ENCODE results near the gene CYP21A2. TPM values are rescaled to one million over a fixed set of nuclear protein-coding genes. Genes with fewer than 3 reads are reported as not detected.
"Not testable (repeated sequence)": the region's sequence is repeated elsewhere in the genome, so short reads cannot be mapped to it uniquely, and the experiment has no call there.

The CYP21A2 gene
- total RNA-seq, 2 donors from 2014 or later: 0.35 TPM; not detected in 1

DNA sequence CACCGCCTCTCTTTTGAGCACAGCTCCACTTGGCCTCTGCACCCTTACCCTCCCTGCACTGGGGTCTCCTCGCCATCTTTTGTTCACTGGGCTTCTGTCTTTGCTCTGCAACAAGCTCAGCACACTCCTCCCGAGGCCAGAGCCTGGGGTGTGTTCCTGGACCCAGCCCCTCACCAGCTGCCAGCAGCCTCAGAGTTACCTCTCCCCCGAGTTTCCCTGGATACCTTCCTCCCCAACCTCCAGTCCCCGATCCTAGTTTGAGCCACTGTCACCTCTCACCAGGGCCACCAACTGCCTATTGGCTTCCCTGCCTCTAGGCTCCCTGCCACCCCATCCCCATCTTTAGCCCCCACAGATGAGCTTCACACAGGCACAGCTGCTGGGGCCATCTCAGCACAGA lies 12.3 kb downstream of the CYP21A2 start:
- 84 to 92% methylated on average over 2 to 5 of the region's 5 CpGs for WGBS, 2 experiments (ENCODE audit: insufficient coverage in 1 of 2, insufficient read length in 1 of 2)
- Mint-ChIP-seq H3K27ac (no peak overlapping the region), H3K36me3 (ENCODE audit: low read depth) (no peaks in the 10 kb centered on the region), H3K27me3 (ENCODE audit: insufficient read depth) (peaks cover 3% of the 10 kb centered on the region), H3K9me3 (no peaks in the 10 kb centered on the region), H3K4me1 (no peaks in the 10 kb centered on the region), H3K4me3 (no peak overlapping the region)
- Histone ChIP-seq H3K9me3 (ENCODE audit: control insufficient read depth, low read length) (no peaks in the 10 kb centered on the region), H3K4me1 (ENCODE audit: control insufficient read depth, insufficient read depth, low read length) (no peaks in the 10 kb centered on the region), H3K36me3 (ENCODE audit: control insufficient read depth, insufficient read depth, low read length) (no peaks in the 10 kb centered on the region), H3K27ac (ENCODE audit: low read depth, low read length) (no peak overlapping the region), H3K9ac (ENCODE audit: extremely low read depth, low read length, poor library complexity, severe bottlenecking) (no peak overlapping the region), H3K27me3 (ENCODE audit: control insufficient read depth, insufficient read depth, low read length, poor library complexity, severe bottlenecking) (no peaks in the 10 kb centered on the region), H3K4me3 (ENCODE audit: low read length) (no peak overlapping the region)
- no peak for DNase-seq
- TF ChIP-seq, protein P1, sequence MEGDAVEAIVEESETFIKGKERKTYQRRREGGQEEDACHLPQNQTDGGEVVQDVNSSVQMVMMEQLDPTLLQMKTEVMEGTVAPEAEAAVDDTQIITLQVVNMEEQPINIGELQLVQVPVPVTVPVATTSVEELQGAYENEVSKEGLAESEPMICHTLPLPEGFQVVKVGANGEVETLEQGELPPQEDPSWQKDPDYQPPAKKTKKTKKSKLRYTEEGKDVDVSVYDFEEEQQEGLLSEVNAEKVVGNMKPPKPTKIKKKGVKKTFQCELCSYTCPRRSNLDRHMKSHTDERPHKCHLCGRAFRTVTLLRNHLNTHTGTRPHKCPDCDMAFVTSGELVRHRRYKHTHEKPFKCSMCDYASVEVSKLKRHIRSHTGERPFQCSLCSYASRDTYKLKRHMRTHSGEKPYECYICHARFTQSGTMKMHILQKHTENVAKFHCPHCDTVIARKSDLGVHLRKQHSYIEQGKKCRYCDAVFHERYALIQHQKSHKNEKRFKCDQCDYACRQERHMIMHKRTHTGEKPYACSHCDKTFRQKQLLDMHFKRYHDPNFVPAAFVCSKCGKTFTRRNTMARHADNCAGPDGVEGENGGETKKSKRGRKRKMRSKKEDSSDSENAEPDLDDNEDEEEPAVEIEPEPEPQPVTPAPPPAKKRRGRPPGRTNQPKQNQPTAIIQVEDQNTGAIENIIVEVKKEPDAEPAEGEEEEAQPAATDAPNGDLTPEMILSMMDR (conservative IDR thresholded peaks at IDR 0.05): no peak

DNA sequence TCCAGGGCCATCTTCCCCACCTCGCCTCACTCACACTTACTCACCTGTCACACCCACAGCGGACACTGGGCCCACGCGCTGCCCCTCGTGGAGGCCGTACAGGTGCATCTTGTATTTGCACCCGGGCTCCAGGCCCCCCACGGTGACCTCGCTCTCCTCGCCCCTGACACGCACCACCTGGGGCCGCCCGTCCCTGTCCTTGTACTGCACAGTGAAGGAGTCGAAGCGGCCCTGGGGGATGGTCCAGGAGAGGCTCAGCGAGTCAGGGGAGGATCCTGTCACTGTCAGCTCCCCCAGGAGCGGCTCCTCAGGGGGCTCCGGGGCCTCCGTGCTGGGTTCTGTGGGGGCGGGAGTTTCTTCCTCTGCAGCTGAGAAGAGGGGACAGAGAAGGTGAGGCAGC lies 14.4 kb downstream of the CYP21A2 start:
- H3K9me3 Mint-ChIP-seq; H3K4me3 Mint-ChIP-seq; H3K36me3 ChIP-seq (ENCODE audit: control insufficient read depth, insufficient read depth, low read length); H3K4me3 ChIP-seq (ENCODE audit: low read length); H3K4me1 ChIP-seq (ENCODE audit: control insufficient read depth, insufficient read depth, low read length); H3K9ac ChIP-seq (ENCODE audit: extremely low read depth, low read length, poor library complexity, severe bottlenecking); H3K27ac ChIP-seq (ENCODE audit: low read depth, low read length); H3K27ac Mint-ChIP-seq; H3K27me3 Mint-ChIP-seq (ENCODE audit: insufficient read depth); H3K9me3 ChIP-seq (ENCODE audit: control insufficient read depth, low read length); H3K36me3 Mint-ChIP-seq (ENCODE audit: low read depth); DNase-seq; H3K27me3 ChIP-seq (ENCODE audit: control insufficient read depth, insufficient read depth, low read length, poor library complexity, severe bottlenecking); H3K4me1 Mint-ChIP-seq: not testable (repeated sequence)
- WGBS, 2 experiments (ENCODE audit: insufficient coverage in 1 of 2, insufficient read length in 1 of 2): 87 to 97% methylated on average over 12 to 20 of the region's 20 CpGs

DNA sequence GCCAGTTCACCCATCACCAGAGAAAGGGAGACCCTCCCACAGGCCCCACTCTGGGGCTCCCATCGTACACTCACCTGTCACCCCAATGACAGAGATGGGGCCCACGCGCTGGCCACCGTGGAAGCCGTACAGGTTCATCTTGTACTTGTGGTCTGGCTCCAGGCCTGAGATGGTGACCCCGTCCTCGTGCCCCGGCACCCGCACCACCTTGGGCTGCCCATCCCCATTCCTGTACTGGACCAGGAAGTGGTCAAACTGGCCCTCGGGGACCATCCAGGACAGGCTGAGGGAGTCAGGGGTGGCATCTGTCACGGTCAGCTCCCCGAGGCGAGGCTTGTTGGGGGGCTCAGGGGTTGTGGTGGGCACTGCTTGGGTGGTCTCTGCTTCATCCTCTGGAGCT lies 15.1 kb downstream of the CYP21A2 start:
- not testable (repeated sequence) for H3K4me3 ChIP-seq (ENCODE audit: low read length); H3K4me1 Mint-ChIP-seq; H3K4me1 ChIP-seq (ENCODE audit: control insufficient read depth, insufficient read depth, low read length); H3K9me3 Mint-ChIP-seq; H3K27ac ChIP-seq (ENCODE audit: low read depth, low read length); H3K36me3 ChIP-seq (ENCODE audit: control insufficient read depth, insufficient read depth, low read length); H3K27me3 Mint-ChIP-seq (ENCODE audit: insufficient read depth); H3K27me3 ChIP-seq (ENCODE audit: control insufficient read depth, insufficient read depth, low read length, poor library complexity, severe bottlenecking); H3K4me3 Mint-ChIP-seq; DNase-seq; H3K27ac Mint-ChIP-seq; H3K9me3 ChIP-seq (ENCODE audit: control insufficient read depth, low read length); H3K36me3 Mint-ChIP-seq (ENCODE audit: low read depth); H3K9ac ChIP-seq (ENCODE audit: extremely low read depth, low read length, poor library complexity, severe bottlenecking)
- 94% methylated on average over 11 to 13 of the region's 13 CpGs for WGBS, 2 experiments (ENCODE audit: insufficient coverage in 1 of 2, insufficient read length in 1 of 2)

DNA sequence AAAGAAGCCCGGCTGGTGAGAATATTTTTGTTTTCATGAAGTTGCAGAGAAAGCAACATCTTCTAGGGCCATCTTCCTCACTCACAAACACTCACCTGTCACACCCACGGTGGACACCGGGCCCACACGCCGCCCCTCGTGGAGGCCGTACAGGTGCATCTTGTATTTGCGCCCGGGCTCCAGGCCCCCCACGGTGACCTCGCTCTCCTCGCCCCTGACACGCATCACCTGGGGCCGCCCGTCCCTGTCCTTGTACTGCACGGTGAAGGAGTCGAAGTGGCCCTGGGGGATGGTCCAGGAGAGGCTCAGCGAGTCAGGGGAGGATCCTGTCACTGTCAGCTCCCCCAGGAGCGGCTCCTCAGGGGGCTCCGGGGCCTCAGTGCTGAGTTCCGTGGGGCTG lies 17.5 kb downstream of the CYP21A2 start:
- not testable (repeated sequence) for DNase-seq; H3K36me3 Mint-ChIP-seq (ENCODE audit: low read depth); H3K36me3 ChIP-seq (ENCODE audit: control insufficient read depth, insufficient read depth, low read length); H3K9ac ChIP-seq (ENCODE audit: extremely low read depth, low read length, poor library complexity, severe bottlenecking); H3K4me3 ChIP-seq (ENCODE audit: low read length); H3K4me1 ChIP-seq (ENCODE audit: control insufficient read depth, insufficient read depth, low read length); H3K4me3 Mint-ChIP-seq; H3K27ac Mint-ChIP-seq; H3K4me1 Mint-ChIP-seq; H3K9me3 ChIP-seq (ENCODE audit: control insufficient read depth, low read length); H3K27me3 Mint-ChIP-seq (ENCODE audit: insufficient read depth); H3K27ac ChIP-seq (ENCODE audit: low read depth, low read length); H3K27me3 ChIP-seq (ENCODE audit: control insufficient read depth, insufficient read depth, low read length, poor library complexity, severe bottlenecking); H3K9me3 Mint-ChIP-seq
- 93% methylated on average over 21 of the region's 21 CpGs; no CpG with 5 or more reads in 1 of the 2 experiments for WGBS, 2 experiments (ENCODE audit: insufficient coverage in 1 of 2, insufficient read length in 1 of 2)

Data from endodermal cell (in vitro differentiated cells).